HCT116 (cell line): ENCODE measurements around the gene SMC4. TPM values are rescaled to one million over a fixed set of nuclear protein-coding genes. Genes with fewer than 3 reads are reported as not detected.

ENCODE experiments used
- ATAC-seq: fragments of 200-7000 bp; cut with Tn5 transposase; 2 replicates; pipeline ENCODE4 v1.9.1; 2020; ENCODE audit warnings: mild to moderate bottlenecking, moderate library complexity
- BruUV-seq: library from RNA; stranded (reverse); fragments of 400-500 nt; replicated peaks from 2 replicates; lab custom pipeline; 2021; lab: Mats Ljungman, UMichigan
- CTCF ChIA-PET: fragments of 300-600 bp; sonication (Branson Sonifier 250); formaldehyde crosslinking; loops from one replicate; lab custom pipeline; 2021; ENCODE audit warnings: antibody characterized with exemption; lab: Charles Lee
- POLR2A ChIA-PET: fragments of 300-600, 350-600 bp; sonication (Branson Sonifier 250); formaldehyde crosslinking; loops from one replicate; lab custom pipeline; 2021; ENCODE audit warnings: antibody characterized with exemption; lab: Charles Lee
- RAD21 ChIA-PET, 2 experiments: fragments of 300-600 bp; sonication (Branson Sonifier 250); formaldehyde crosslinking; loops; one replicate each; lab custom pipeline; 2023; ENCODE audit warnings: low total read pairs in 2 of 2; ENCODE audit not compliant: uncharacterized antibody in 2 of 2, unreplicated experiment in 2 of 2, low non-redundant PET in 1 of 2; lab: Charles Lee
- DNase-seq: peaks from one replicate; pipeline ENCODE4 v3.0.0-alpha.2; 2010; ENCODE audit warnings: low read depth, low spot score
- H2AFZ ChIP-seq: fragments of 200-600 bp; shearing (Covaris generic), sonication (generic); 2 replicates; pipeline ENCODE4 v1.6.1; 2017; ENCODE audit warnings: low read depth, mixed run types, mixed read lengths, antibody characterized with exemption, low read length; ENCODE audit not compliant: poor library complexity, severe bottlenecking
- H3K27ac ChIP-seq: 2 replicates; pipeline ENCODE4 v1.5.1; 2012; ENCODE audit warnings: low read depth, low read length
- H3K27me3 ChIP-seq: fragments of 200-600 bp; sonication (generic); 2 replicates; pipeline ENCODE4 v1.6.1; 2016; ENCODE audit warnings: mixed run types, low read length, mixed read lengths; ENCODE audit not compliant: insufficient read depth
- H3K36me3 ChIP-seq, 2 experiments: fragments of 200-500 bp in 1 of 2; fragments of 200-600 bp in 1 of 2; sonication (Bioruptor generic) in 1 of 2; sonication (generic) in 1 of 2; 2 replicates each; pipeline versions ENCODE4 v1.5.1 to v1.6.1; 2014 to 2016; ENCODE audit warnings: low read length in 2 of 2, inconsistent platforms in 1 of 2, mixed read lengths in 1 of 2, mixed run types in 1 of 2; ENCODE audit not compliant: insufficient read depth in 2 of 2, control insufficient read depth in 1 of 2
- H3K4me1 ChIP-seq, 2 experiments: fragments of 200-600 bp in 1 of 2; sonication (generic) in 1 of 2; 2 replicates each; pipeline versions ENCODE4 v1.5.1 to v1.6.1; 2012 to 2017; ENCODE audit warnings: low read length in 2 of 2, inconsistent platforms in 1 of 2, mild to moderate bottlenecking in 1 of 2, mixed read lengths in 1 of 2, mixed run types in 1 of 2, moderate library complexity in 1 of 2; ENCODE audit not compliant: insufficient read depth in 2 of 2, control insufficient read depth in 1 of 2
- H3K4me2 ChIP-seq: fragments of 200-600 bp; sonication (generic); 2 replicates; pipeline ENCODE4 v1.6.1; 2017; ENCODE audit warnings: mixed run types, low read length, mixed read lengths
- H3K4me3 ChIP-seq, 2 experiments: fragments of 200-600 bp in 1 of 2; sonication (generic) in 1 of 2; replicated peaks in 1 of 2; 2 replicates each; pipeline ENCODE4 v1.5.1; 2011 to 2016; ENCODE audit warnings: low read length in 2 of 2, control low read depth in 1 of 2, low read depth in 1 of 2, mild to moderate bottlenecking in 1 of 2, mixed read lengths in 1 of 2, mixed run types in 1 of 2
- H3K79me2 ChIP-seq: fragments of 200-600 bp; sonication (generic); 2 replicates; pipeline ENCODE4 v1.6.1; 2017; ENCODE audit warnings: mild to moderate bottlenecking, mixed run types, low read length, moderate library complexity, mixed read lengths; ENCODE audit not compliant: insufficient read depth
- H3K9ac ChIP-seq: fragments of 200-600 bp; sonication (generic); 2 replicates; pipeline ENCODE4 v1.6.1; 2016; ENCODE audit warnings: low read length, mixed read lengths
- H3K9me2 ChIP-seq: fragments of 200-600 bp; sonication (generic), shearing (Covaris generic); 2 replicates; pipeline ENCODE4 v1.6.1; 2017; ENCODE audit warnings: mixed run types, mild to moderate bottlenecking, moderate library complexity; ENCODE audit not compliant: insufficient read depth
- H3K9me3 ChIP-seq, 2 experiments: fragments of 200-500 bp in 1 of 2; fragments of 200-600 bp in 1 of 2; sonication (Bioruptor generic) in 1 of 2; sonication (generic) in 1 of 2; 2 replicates each; pipeline ENCODE4 v1.6.1; 2014 to 2017; ENCODE audit warnings: low read length in 2 of 2, mixed read lengths in 2 of 2, inconsistent platforms in 1 of 2, low read depth in 1 of 2, mild to moderate bottlenecking in 1 of 2, mixed run types in 1 of 2, moderate library complexity in 1 of 2; ENCODE audit not compliant: control insufficient read depth in 1 of 2, insufficient read depth in 1 of 2
- H4K20me1 ChIP-seq: fragments of 200-600 bp; sonication (generic), shearing (Covaris generic); 2 replicates; pipeline ENCODE4 v1.6.1; 2017; ENCODE audit warnings: mixed run types, mild to moderate bottlenecking, moderate library complexity; ENCODE audit not compliant: insufficient read depth
- CBX3 ChIP-seq: IDR thresholded peaks from 2 replicates; pipeline ENCODE4 v1.6.1; 2012; ENCODE audit warnings: low read depth
- CEBPB ChIP-seq: IDR thresholded peaks from 2 replicates; pipeline ENCODE4 v1.6.1; 2012; ENCODE audit warnings: low read depth
- EGR1 ChIP-seq: IDR thresholded peaks from 2 replicates; pipeline ENCODE4 v1.6.1; 2012; ENCODE audit warnings: low read depth
- ELF1 ChIP-seq: IDR thresholded peaks from 2 replicates; pipeline ENCODE4 v1.6.1; 2012; ENCODE audit warnings: low read depth, borderline replicate concordance
- EZH2 ChIP-seq: fragments of 200-600 bp; sonication (generic); IDR thresholded peaks from 2 replicates; pipeline ENCODE4 v1.6.1; 2017; ENCODE audit warnings: antibody characterized with exemption, mixed run types
- EZH2phosphoT487 ChIP-seq: fragments of 200-600 bp; IDR thresholded peaks from 2 replicates; pipeline ENCODE4 v1.6.1; 2018; ENCODE audit warnings: antibody characterized with exemption, borderline replicate concordance
- FOSL1 ChIP-seq: IDR thresholded peaks from 2 replicates; pipeline ENCODE4 v1.6.1; 2012; ENCODE audit warnings: low read depth
- JUND ChIP-seq: IDR thresholded peaks from 2 replicates; pipeline ENCODE4 v1.6.1; 2012
- POLR2A ChIP-seq: IDR thresholded peaks from 2 replicates; pipeline ENCODE4 v1.7.0; 2011; ENCODE audit warnings: borderline replicate concordance; ENCODE audit not compliant: insufficient read depth, insufficient read length; ENCODE audit errors: extremely low read depth
- SIN3A ChIP-seq: IDR thresholded peaks from 2 replicates; pipeline ENCODE4 v1.6.1; 2012; ENCODE audit warnings: low read depth
- SP1 ChIP-seq: IDR thresholded peaks from 2 replicates; pipeline ENCODE4 v1.6.1; 2012; ENCODE audit warnings: low read depth
- TCF7L2 ChIP-seq: IDR thresholded peaks from 2 replicates; pipeline ENCODE4 v1.7.0; 2011; ENCODE audit warnings: borderline replicate concordance, inconsistent platforms; ENCODE audit not compliant: insufficient read depth, insufficient read length; ENCODE audit errors: extremely low read depth
- YY1 ChIP-seq: IDR thresholded peaks from 2 replicates; pipeline ENCODE4 v1.6.1; 2011; ENCODE audit warnings: low read length, low read depth, moderate library complexity, mild to moderate bottlenecking; ENCODE audit not compliant: insufficient replicate concordance; ENCODE audit errors: extremely low read depth
- ZFX ChIP-seq: fragments of 450-650 bp; IDR thresholded peaks from 2 replicates; pipeline ENCODE4 v1.6.1; 2017
- ZNF274 ChIP-seq: fragments of 200-500 bp; sonication (Bioruptor generic); IDR thresholded peaks from 2 replicates; pipeline ENCODE4 v1.6.1; 2014; ENCODE audit warnings: mild to moderate bottlenecking, low read depth, low read length, inconsistent platforms
- intact Hi-C: fragments of 100-400 bp; cut with micrococcal nuclease; formaldehyde crosslinking; loops from 2 replicates; pipeline ENCODE4 v1.10.0; 2022
- total RNA-seq: library from RNA; stranded (reverse); gene quantifications from one replicate; pipeline ENCODE4 v1.2.1, GENCODE V29; 2021; ENCODE audit not compliant: unreplicated experiment
- TF ChIP-seq, protein P1 (sequence below): IDR thresholded peaks from 2 replicates; pipeline ENCODE4 v1.6.1; 2012
- TF ChIP-seq, protein P2 (sequence below): IDR thresholded peaks from 2 replicates; pipeline ENCODE4 v1.6.1; 2012
- TF ChIP-seq, protein P3 (sequence below), 3 experiments: fragments of 200-600 bp in 1 of 3; sonication (generic) in 1 of 3; IDR thresholded peaks in 2 of 3; conservative IDR thresholded peaks in 1 of 3; 2 replicates each; pipeline ENCODE4 v1.5.1; 2012 to 2017; ENCODE audit warnings: low read depth in 2 of 3, low read length in 2 of 3, antibody characterized with exemption in 1 of 3, borderline replicate concordance in 1 of 3, control low read depth in 1 of 3, mild to moderate bottlenecking in 1 of 3, mixed read lengths in 1 of 3, mixed run types in 1 of 3, moderate library complexity in 1 of 3; ENCODE audit not compliant: insufficient read depth in 1 of 3
- TF ChIP-seq, protein P4 (sequence below): IDR thresholded peaks from 2 replicates; pipeline ENCODE4 v1.6.1; 2011; ENCODE audit warnings: mild to moderate bottlenecking, low read length, moderate library complexity; ENCODE audit not compliant: insufficient replicate concordance; ENCODE audit errors: extremely low read depth

The SMC4 gene
- total RNA-seq, 1 experiment from 2014 or later = 123 TPM

DNA sequence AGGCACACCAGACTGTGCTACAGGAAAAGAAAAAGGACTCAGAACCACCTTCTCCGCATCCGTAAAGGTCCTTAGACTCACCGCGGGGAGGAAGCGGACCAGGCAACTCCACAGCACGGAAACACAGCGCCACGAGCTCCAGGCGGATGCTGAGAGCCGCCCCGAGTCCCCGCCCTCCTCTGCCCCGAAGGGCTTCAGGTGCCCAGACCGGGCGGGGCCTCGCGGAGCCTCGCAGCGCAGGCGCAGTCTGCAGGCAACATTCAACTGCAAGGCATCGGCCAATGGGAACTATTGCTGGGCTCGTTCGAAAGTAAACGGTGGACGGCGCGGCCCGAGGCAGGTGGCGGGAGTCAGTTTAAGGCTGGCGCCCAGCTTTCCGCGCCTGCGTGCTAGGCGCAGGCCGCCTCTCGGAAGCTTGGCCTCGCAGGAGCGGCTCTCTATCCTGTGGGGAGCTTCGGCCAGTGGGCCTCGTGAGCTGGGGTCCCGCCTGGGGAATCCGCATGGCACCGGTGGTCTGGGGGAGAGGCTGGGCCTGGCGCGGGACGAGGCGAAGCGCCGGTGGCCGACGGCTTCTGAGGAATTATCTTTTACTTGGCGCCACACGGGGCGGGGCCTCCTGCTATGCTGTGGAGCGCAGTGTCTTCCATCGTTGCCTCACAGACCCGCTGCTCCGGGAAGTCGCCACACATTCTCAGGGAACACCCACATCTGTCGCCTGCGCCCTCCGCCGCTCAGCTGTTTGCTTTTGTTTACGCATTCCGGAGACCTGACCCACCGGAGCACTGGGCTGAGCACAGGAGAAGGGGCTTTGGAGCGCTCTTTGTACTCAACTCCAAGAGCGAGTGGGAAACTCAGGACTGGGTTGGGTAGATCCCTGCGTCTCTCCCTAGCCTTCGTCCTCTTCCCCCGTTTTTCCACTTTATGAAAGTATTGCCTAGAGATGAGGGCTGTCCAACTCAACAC, 50.5 kb downstream of the SMC4 start, which contains the start of gene TRIM59:
TRIM59 (minus strand) TSS at position 151 of the 963 bp plus-strand sequence. CDS start 10,603 bp downstream, outside the sequence.
- Histone ChIP-seq H3K4me1 (peaks cover 8 to 31% of the 10 kb centered on the region in 2 experiments), H3K27ac (peak within 1 kb of the TSS; percentile 92), H3K4me3 (peak within 1 kb of the TSS; percentile 75 to 77), H3K4me2 (peak within 1 kb of the TSS; percentile 83), H3K27me3 (no peaks in the 10 kb centered on the region), H3K36me3 (peaks cover 2 to 17% of the 10 kb centered on the region in 2 experiments; a peak in 2 of 4 replicates), H3K9ac (peak within 1 kb of the TSS; percentile 91), H4K20me1 (peaks cover under 1% of the 10 kb centered on the region; the same call in 1 of the 2 replicates), H2AFZ (peak within 1 kb of the TSS; percentile 75), H3K79me2 (peaks cover 46% of the 10 kb centered on the region), H3K9me3 (no peaks in the 10 kb centered on the region), H3K9me2 (no peaks in the 10 kb centered on the region)
- ATAC-seq (peak; percentile 92), DNase-seq (peak; percentile 94)
- BruUV-seq = TSS peak; percentile 91
- ChIA-PET CTCF (interaction anchor here (0.8 to 1.3 kb wide), 3 partner anchors 13 to 444 kb away, joined by 3 read pairs; no protein-coding TSS in a partner anchor), POLR2A (interaction anchor here (1.0 to 1.2 kb wide), 3 partner anchors 13 to 37 kb away, joined by 3 read pairs; no protein-coding TSS in a partner anchor), RAD21 (interaction anchor here (0.6 kb wide), 2 partner anchors 15 to 977 kb away, joined by 3 to 4 read pairs; no protein-coding TSS in a partner anchor)
- intact Hi-C loops = no loop called here
- TF ChIP-seq CBX3 (peak; percentile 100), POLR2A (peak; percentile 75), ZFX (peak; percentile 53; the same call in 1 of the 2 replicates), SIN3A (peak; percentile 80; the same call in 1 of the 2 replicates), SP1 (peak; percentile 76), TCF7L2 (no peak), EGR1 (no peak), ZNF274 (no peak), JUND (no peak), FOSL1 (no peak), EZH2 (no peak), CEBPB (no peak), ELF1 (no peak), YY1 (peak; percentile 56), EZH2phosphoT487 (no peak)
- TF ChIP-seq, protein P1, sequence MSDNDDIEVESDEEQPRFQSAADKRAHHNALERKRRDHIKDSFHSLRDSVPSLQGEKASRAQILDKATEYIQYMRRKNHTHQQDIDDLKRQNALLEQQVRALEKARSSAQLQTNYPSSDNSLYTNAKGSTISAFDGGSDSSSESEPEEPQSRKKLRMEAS = peak; percentile 100
- TF ChIP-seq, protein P2, sequence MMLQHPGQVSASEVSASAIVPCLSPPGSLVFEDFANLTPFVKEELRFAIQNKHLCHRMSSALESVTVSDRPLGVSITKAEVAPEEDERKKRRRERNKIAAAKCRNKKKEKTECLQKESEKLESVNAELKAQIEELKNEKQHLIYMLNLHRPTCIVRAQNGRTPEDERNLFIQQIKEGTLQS = no peak
- TF ChIP-seq, protein P3, sequence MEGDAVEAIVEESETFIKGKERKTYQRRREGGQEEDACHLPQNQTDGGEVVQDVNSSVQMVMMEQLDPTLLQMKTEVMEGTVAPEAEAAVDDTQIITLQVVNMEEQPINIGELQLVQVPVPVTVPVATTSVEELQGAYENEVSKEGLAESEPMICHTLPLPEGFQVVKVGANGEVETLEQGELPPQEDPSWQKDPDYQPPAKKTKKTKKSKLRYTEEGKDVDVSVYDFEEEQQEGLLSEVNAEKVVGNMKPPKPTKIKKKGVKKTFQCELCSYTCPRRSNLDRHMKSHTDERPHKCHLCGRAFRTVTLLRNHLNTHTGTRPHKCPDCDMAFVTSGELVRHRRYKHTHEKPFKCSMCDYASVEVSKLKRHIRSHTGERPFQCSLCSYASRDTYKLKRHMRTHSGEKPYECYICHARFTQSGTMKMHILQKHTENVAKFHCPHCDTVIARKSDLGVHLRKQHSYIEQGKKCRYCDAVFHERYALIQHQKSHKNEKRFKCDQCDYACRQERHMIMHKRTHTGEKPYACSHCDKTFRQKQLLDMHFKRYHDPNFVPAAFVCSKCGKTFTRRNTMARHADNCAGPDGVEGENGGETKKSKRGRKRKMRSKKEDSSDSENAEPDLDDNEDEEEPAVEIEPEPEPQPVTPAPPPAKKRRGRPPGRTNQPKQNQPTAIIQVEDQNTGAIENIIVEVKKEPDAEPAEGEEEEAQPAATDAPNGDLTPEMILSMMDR (IDR thresholded peaks at IDR 0.05 in 2 of 3, conservative IDR thresholded peaks at IDR 0.05 in 1 of 3; ENCODE audit: borderline replicate concordance in 1 of 3, insufficient read depth in 1 of 3, low read depth in 2 of 3, low read length in 2 of 3) = no peak
- TF ChIP-seq, protein P4, sequence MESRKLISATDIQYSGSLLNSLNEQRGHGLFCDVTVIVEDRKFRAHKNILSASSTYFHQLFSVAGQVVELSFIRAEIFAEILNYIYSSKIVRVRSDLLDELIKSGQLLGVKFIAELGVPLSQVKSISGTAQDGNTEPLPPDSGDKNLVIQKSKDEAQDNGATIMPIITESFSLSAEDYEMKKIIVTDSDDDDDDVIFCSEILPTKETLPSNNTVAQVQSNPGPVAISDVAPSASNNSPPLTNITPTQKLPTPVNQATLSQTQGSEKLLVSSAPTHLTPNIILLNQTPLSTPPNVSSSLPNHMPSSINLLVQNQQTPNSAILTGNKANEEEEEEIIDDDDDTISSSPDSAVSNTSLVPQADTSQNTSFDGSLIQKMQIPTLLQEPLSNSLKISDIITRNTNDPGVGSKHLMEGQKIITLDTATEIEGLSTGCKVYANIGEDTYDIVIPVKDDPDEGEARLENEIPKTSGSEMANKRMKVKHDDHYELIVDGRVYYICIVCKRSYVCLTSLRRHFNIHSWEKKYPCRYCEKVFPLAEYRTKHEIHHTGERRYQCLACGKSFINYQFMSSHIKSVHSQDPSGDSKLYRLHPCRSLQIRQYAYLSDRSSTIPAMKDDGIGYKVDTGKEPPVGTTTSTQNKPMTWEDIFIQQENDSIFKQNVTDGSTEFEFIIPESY = peak; percentile 18
